Effector CD4-positive, alpha-beta T cell (primary cell): Measurements from ENCODE around the gene BICD2.

ENCODE experiments used
- DNase-seq: peaks from one replicate; pipeline ENCODE4 v3.0.0-alpha.2; 2020

BICD2 gene

DNA sequence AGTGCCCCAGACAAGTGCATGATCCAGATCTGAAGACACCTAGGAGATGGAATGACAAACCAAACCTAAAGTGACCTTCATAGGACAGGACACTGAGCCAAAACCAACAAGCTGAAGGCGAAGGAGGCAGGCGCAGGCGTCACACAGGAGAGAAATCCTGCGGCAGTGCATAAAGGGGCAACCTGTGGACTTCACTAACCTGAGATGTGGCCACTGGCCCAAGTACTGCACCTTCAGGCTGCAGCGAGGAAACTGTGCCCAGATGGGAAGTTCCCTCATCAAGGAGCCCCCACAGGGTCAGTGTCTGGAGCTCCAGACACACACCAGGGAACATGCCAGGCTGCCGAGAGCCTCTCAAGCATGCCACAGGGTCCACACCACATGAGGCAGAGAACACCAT, 98.4 kb downstream of the BICD2 start:
- no peak for DNase-seq

DNA sequence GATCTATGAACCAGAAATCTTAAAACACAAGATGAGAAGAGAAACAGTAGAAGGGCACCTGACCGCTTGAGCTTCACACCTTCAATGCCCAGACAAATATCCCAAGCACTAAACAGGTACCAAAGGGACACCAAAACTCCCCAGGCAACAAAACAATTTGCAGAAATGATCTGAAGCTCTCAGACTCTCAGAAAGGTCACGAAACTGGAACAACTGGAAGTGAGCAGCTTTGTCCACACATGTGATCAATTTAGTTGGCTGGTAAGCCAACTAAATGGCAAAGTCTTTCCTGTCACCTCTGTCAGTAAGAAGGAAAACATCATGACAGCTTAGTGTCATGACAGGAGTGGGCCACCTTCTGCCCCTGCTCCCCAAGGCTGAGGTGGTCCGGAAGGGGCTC, 98.8 kb downstream of the BICD2 start:
- no peak for DNase-seq

DNA sequence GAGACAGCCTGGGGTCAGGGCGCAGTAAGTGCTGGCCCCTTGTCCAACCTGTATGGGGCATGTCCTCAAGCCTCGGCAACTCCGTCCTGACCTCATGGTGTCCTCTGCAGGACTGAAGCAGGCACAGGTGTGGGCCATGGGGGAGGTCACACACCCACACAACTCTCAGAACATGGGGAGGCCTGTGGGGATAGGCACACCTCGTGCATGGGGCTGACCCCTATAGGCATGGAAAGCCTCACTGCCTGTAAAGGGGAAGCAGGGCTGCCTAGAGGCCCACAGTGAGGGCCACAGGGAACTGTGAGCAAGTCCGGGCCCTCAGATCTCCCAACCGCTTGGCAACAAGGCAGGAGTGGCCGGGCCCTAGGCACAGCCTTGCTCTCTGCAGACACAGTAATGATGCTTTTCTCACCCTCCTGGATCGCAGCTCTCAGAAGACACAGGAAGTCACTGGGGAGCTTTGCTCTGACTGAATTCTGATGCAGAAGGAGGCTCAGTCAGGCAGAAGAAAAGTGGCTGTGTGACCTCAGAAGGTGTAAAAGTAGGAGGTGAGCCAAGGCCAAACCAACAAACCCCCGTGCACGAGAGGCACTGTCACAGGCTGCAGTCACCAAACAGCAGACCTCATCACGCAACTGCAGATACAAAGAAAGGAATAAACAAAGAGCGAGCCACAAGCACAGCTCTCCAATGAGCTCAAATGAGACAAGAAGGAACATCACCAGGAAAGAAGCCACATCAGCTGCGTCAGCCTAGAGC, 100.1 kb downstream of the BICD2 start:
- no peak for DNase-seq

DNA sequence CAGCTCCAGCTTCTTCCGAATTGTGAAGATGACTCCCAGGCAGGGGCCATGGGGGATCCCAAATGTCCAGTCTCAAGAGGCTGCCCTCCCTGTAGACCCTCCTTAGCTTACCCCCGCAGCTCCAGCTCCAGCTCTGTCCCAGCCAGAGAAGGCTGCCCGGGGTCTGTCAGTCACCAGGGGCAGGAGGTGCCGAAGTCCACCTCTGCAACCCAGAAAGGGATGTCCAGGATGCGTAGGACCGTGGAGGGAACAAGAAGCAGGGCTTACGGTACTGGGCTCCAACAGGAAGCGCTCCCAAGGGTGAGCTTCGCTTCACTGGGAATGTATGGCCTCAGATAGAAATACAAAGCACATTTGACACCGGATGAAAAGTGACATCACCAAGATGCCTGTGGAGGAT, 100.7 kb downstream of the BICD2 start:
- no peak for DNase-seq

DNA sequence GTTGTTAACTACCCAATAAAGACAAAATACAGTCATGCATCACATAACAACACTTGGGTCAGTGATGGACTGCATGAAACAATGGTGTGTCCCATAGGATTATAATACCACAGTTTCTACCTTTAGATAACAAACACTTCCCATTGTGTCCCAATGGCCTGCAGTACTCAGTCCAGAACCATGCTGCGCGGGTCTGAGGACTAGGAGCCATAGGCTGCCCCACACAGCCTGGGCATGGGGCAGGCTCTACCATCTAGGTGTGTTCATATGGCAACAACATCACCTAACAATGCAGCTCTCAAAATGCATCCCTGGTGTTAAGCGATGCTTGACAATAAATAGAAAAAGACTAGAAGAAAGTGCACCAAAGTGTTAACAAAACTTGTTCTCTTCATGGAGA, 101.5 kb downstream of the BICD2 start:
- DNase-seq = no peak

DNA sequence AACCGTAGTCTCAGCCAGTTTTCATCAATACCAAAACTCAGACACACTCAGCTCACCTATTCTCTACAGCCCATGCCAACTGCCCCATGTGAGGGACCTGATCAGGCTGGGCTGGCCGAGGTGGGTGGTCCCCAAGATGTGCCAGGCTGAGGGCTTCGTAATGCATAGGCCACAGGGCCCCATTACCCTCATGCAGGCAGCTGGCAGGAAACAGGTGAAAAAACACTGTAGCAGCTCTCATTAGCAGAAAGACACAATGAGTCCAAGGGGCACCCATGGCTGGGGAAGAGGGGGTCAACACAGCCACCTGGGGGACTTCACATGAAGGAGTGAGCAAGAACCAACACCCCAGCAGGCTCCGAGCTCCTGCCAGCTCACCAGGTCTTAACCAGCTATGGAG, 102.9 kb downstream of the BICD2 start:
- no peak for DNase-seq
